Peyer's patch (tissue), 4 donors: ENCODE results near the gene APOBEC3H. TPM values are rescaled to one million over a fixed set of nuclear protein-coding genes. Genes with fewer than 3 reads are reported as not detected.

ENCODE experiments used
- DNase-seq, 3 donors: peaks; one replicate each; pipeline ENCODE4 v3.0.0-alpha.2; 2017 to 2019
- H3K27ac ChIP-seq, 4 donors: fragments of 200-600 bp; sonication (generic); one replicate each; pipeline ENCODE4 v1.5.1; 2016 to 2019
- H3K27me3 ChIP-seq, 2 donors: fragments of 200-600 bp; sonication (generic); one replicate each; pipeline ENCODE4 v1.5.1; 2019
- H3K36me3 ChIP-seq, 3 donors: fragments of 200-600 bp; sonication (generic); one replicate each; pipeline ENCODE4 v1.5.1; 2016 to 2019
- H3K4me1 ChIP-seq, 4 donors: fragments of 200-600 bp; sonication (generic); one replicate each; pipeline ENCODE4 v1.5.1; 2016 to 2019
- H3K4me3 ChIP-seq, 4 donors: fragments of 200-600 bp; sonication (generic); 1 replicate in 3 of 4; 2 replicates in 1 of 4; pipeline ENCODE4 v1.5.1; 2016 to 2019; ENCODE audit warnings: mild to moderate bottlenecking in 1 of 4
- H3K9me3 ChIP-seq, 4 donors: fragments of 200-600 bp; sonication (generic); one replicate each; pipeline ENCODE4 v1.5.1; 2016 to 2019; ENCODE audit warnings: mild to moderate bottlenecking in 1 of 4
- POLR2A ChIP-seq, 2 donors: fragments of 450-650 bp; IDR thresholded peaks; one replicate each; pipeline ENCODE4 v1.5.1; 2017; ENCODE audit warnings: antibody characterized with exemption in 2 of 2, mild to moderate bottlenecking in 2 of 2, moderate library complexity in 2 of 2
- total RNA-seq, 4 donors: library from RNA; depleted of rRNA; stranded (reverse); fragments of >200 nt; gene quantifications; one replicate each; pipeline ENCODE4 v1.1.0, GENCODE V29; 2016
- TF ChIP-seq, protein P1 (sequence below), 6 experiments: fragments of 450-650 bp in 4 of 6; fragments of 200-600 bp in 2 of 6; sonication (generic) in 1 of 6; IDR thresholded peaks; one replicate each; pipeline ENCODE4 v1.5.1; 2017 to 2019; ENCODE audit warnings: antibody characterized with exemption in 6 of 6, mild to moderate bottlenecking in 3 of 6, moderate library complexity in 1 of 6

The APOBEC3H gene
- total RNA-seq, 4 donors from 2014 or later: not detected

DNA sequence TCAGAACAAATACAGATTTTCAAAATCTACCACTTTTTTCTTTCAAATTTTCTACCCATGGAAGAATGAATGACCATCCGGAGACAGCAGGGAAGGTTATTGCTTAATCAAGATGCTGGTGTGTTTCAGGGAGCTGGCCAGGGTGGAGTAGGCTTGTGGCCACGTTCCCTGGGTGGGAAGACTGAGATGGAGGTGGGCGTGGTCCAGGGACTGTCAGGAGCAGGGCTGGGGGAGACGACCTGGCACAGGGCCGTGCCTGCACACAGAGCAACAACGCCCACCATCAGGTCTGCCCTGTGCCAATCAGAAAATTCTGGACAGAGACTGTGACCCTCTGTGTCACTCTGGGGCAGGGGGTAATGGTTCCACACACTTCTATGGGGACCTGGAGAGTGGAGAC lies 7.1 kb upstream of the APOBEC3H start:
- no peaks in the 10 kb centered on the region for H3K36me3 ChIP-seq
- peak overlapping the region; percentile 67 to 80 (median 76) for H3K27ac ChIP-seq
- peaks cover 0 to 8% (median 0%) of the 10 kb centered on the region in 4 donors for H3K4me1 ChIP-seq
- no peaks in the 10 kb centered on the region for H3K27me3 ChIP-seq
- DNase-seq: no peak
- no peaks in the 10 kb centered on the region for H3K9me3 ChIP-seq
- no peak overlapping the region for H3K4me3 ChIP-seq
- TF ChIP-seq, protein P1, sequence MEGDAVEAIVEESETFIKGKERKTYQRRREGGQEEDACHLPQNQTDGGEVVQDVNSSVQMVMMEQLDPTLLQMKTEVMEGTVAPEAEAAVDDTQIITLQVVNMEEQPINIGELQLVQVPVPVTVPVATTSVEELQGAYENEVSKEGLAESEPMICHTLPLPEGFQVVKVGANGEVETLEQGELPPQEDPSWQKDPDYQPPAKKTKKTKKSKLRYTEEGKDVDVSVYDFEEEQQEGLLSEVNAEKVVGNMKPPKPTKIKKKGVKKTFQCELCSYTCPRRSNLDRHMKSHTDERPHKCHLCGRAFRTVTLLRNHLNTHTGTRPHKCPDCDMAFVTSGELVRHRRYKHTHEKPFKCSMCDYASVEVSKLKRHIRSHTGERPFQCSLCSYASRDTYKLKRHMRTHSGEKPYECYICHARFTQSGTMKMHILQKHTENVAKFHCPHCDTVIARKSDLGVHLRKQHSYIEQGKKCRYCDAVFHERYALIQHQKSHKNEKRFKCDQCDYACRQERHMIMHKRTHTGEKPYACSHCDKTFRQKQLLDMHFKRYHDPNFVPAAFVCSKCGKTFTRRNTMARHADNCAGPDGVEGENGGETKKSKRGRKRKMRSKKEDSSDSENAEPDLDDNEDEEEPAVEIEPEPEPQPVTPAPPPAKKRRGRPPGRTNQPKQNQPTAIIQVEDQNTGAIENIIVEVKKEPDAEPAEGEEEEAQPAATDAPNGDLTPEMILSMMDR (IDR thresholded peaks at IDR 0.05): no peak
- TF ChIP-seq POLR2A (IDR thresholded peaks at IDR 0.05): no peak

DNA sequence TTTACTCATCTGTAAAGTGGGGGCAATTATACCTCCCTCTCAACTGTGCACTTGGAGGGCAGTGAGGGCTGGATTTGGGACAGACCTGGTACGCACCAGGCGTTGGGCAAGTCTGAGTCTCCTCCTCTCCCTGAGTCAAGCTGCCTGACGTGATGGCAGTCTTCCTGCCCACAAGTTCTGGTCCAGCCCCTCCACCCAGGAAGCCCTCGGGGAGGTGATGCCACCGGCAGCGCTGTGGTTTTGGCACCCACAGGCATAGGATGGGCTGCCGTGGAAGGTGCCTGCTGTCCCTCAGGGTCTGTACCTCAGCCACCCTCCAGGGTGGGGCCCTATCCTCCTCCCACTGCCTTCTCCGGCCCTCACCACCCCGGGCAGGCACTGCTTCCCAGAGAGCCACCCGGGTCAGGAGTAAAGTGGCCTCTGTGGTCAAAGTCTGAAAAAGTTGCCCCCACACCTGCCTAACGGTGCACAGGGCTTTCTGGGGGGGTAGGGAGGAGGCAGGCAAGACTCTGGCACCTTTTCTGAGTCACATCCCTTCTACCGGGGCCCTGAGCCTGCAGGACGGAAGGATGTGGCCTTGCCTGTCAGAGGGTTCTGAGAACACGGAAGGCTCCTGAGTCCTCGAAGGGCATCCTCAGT lies 6.5 kb upstream of the APOBEC3H start:
- Histone ChIP-seq H3K4me3 (peak overlapping the region in 1 of 4 donors; percentile 9), H3K9me3 (no peaks in the 10 kb centered on the region), H3K27ac (peak overlapping the region; percentile 67 to 80 (median 76)), H3K27me3 (no peaks in the 10 kb centered on the region), H3K36me3 (no peaks in the 10 kb centered on the region), H3K4me1 (peaks cover 0 to 8% (median 0%) of the 10 kb centered on the region in 4 donors)
- no peak for TF ChIP-seq POLR2A (IDR thresholded peaks at IDR 0.05)
- TF ChIP-seq, protein P1 (IDR thresholded peaks at IDR 0.05): no peak
- DNase-seq: peak in 2 of 3 donors; percentile 67 to 87

DNA sequence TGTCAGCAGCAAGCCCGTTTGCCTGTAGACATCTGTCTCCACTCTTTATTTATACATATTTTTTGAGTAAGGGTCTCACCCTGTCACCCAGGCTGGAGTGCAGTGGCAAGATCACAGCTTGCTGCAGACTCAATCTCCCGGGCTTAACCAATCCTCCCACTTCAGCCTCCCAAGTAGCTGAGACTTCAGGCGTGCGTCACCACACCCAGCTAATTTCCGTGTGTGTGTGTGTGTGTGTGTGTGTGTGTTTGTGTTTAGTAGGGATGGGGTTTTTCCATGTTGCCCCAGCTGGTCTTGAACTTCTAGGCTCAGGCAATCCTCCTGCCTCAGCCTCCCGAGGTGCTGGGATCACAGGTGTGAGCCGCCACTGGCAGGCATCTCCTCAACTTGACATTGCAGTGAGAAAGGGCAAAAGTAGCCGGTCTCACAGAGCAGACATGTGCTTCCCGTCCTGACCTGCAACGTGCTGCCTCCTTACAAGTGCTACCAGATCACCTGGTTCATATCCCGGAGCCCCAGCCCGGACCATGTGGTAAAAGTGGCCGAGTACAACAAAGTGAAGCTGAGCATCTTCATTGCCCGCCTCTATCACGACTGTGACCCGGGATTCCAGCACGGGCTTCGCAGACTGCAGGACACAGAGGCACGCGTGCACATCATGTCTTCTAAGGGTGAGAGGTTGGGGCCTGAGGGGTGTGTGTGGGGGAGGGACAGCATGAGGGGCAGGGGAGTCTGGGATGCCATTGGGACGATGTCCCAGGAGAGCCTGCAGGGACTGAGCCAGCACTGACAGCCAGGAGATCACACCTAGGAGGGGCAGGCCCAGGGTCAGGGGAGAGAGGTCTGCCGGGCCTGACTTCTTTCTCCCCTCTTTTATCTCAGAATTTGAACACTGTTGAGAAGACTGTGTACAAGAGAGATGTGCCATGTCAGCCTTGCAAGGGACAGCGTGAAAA lies 5.6 kb upstream of the APOBEC3H start:
- DNase-seq: peak in 1 of 3 donors; percentile 41
- peak overlapping the region; percentile 67 to 80 (median 76) for H3K27ac ChIP-seq
- no peak for TF ChIP-seq POLR2A (IDR thresholded peaks at IDR 0.05)
- TF ChIP-seq, protein P1 (IDR thresholded peaks at IDR 0.05): no peak
- no peaks in the 10 kb centered on the region for H3K36me3 ChIP-seq
- H3K9me3 ChIP-seq: no peaks in the 10 kb centered on the region
- no peak overlapping the region for H3K4me3 ChIP-seq
- peaks cover 0 to 8% (median 0%) of the 10 kb centered on the region in 4 donors for H3K4me1 ChIP-seq
- H3K27me3 ChIP-seq: no peaks in the 10 kb centered on the region

DNA sequence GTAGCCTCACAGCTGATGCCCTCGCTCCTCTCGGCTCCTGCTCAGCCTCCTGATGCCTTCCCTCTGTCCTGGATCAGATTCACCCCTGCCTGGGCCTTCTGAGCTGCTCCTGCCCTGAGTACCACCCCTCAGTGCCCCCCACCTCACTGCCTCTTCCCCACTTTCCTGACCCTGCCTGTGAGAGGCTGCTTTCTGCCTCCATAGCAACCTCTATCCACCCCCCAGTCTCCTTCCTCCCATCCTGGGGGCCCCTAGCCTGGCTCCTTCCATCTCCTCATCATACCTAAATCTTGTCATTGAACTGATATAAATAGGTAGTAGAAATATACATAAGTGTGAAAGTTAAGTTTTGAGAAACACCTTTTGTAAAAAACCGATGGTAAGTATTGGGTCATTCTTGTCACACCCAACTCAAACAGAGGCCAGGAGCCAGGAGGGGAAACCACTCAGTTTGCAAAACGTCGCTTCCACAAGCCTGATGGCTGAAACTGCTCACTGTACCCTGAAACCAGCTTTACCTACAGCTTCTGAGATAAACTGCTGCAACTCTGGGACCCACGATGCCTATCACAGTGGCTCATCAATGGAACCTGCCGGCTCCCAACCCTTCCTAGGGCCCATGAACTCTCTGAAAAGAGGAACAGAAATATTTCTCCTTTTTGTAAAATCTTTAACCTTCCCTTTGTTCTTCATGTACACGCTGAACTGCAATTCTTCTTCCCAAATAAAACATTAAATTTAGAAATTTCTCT lies 4.8 kb upstream of the APOBEC3H start:
- peaks cover 0 to 16% (median 0%) of the 10 kb centered on the region in 4 donors for H3K4me1 ChIP-seq
- H3K36me3 ChIP-seq: no peaks in the 10 kb centered on the region
- H3K27me3 ChIP-seq: no peaks in the 10 kb centered on the region
- H3K9me3 ChIP-seq: no peaks in the 10 kb centered on the region
- TF ChIP-seq, protein P1 (IDR thresholded peaks at IDR 0.05): no peak
- no peak for TF ChIP-seq POLR2A (IDR thresholded peaks at IDR 0.05)
- H3K4me3 ChIP-seq: no peak overlapping the region
- DNase-seq: no peak
- peak overlapping the region in 2 of 4 donors; percentile 79 to 80 for H3K27ac ChIP-seq

DNA sequence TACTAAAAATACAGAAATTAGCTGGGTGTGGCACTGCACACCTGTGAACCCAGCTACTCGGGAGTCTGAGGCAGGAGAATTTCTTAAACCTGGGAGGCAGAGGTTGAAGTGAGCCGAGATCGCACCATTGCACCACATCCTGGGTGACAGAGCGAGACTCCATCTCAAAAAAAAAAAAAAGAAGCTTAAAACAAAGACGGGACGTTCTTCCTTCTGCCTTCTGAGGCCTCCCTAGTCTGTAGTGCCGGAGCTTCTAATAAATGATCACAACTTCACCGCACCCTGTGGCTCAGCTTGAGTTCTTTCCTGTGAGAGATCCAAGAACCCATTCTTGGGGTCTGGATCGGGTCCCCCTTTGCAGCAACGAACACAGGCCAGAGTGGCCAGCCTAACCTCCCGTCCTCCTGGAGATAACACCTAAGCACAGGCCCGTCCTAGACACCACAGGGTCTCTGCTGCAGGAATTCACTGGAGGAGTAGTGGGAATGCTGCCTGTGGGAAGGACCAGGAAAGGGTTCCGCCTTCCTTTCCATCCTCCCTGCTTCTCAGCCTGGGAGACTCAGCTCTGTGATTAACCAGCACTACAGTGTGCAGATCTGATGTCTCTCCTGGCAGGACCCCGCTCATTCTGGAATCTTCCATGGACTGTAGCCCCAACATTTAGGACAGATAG lies 2.2 kb upstream of the APOBEC3H start:
- no peak for TF ChIP-seq POLR2A (IDR thresholded peaks at IDR 0.05)
- DNase-seq: peak in 1 of 3 donors; percentile 62

More for the DNA sequence above, 2.2 kb upstream of the APOBEC3H start:
- no peak overlapping the region for H3K4me3 ChIP-seq
- H3K27ac ChIP-seq: peak overlapping the region in 3 of 4 donors; percentile 17 to 57 (median 25)
- H3K36me3 ChIP-seq: no peaks in the 10 kb centered on the region
- peaks cover 0 to 37% (median 0%) of the 10 kb centered on the region in 4 donors for H3K4me1 ChIP-seq
- H3K9me3 ChIP-seq: no peaks in the 10 kb centered on the region
- no peaks in the 10 kb centered on the region for H3K27me3 ChIP-seq
